CD14-positive monocyte (primary cell): ENCODE measurements around the gene AKAP14. TPM values are rescaled to one million over a fixed set of nuclear protein-coding genes. Genes with fewer than 3 reads are reported as not detected.
"Not testable (repeated sequence)": the region's sequence is repeated elsewhere in the genome, so short reads cannot be mapped to it uniquely, and the experiment has no call there.

ENCODE experiments used
- DNase-seq, 3 donors: peaks; one replicate each; pipeline ENCODE4 v3.0.0-alpha.2; 2011 to 2022
- H2AFZ ChIP-seq: 2 replicates; pipeline ENCODE4 v1.6.0; 2012; ENCODE audit warnings: mild to moderate bottlenecking, low read depth, low read length, inconsistent platforms; ENCODE audit not compliant: insufficient read depth, poor library complexity, severe bottlenecking
- H3K27ac ChIP-seq, 2 donors: 1 replicate in 1 of 2; 2 replicates in 1 of 2; pipeline ENCODE4 v1.5.1; 2012 to 2013; ENCODE audit warnings: low read length in 2 of 2, control low read depth in 1 of 2, inconsistent platforms in 1 of 2, low read depth in 1 of 2, mild to moderate bottlenecking in 1 of 2
- H3K27me3 ChIP-seq, 2 donors: one replicate each; pipeline versions ENCODE4 v1.6.0 to v1.6.1; 2011 to 2013; ENCODE audit warnings: low read length in 2 of 2; ENCODE audit not compliant: control insufficient read depth in 2 of 2, insufficient read depth in 2 of 2
- H3K36me3 ChIP-seq, 2 donors: replicated peaks in 1 of 2; 1 replicate in 1 of 2; 2 replicates in 1 of 2; pipeline versions ENCODE4 v1.5.1 to v1.6.1; 2012 to 2013; ENCODE audit warnings: low read length in 2 of 2, control low read depth in 1 of 2, inconsistent platforms in 1 of 2, mild to moderate bottlenecking in 1 of 2; ENCODE audit not compliant: insufficient read depth in 2 of 2, control insufficient read depth in 1 of 2
- H3K4me1 ChIP-seq, 2 donors: 1 replicate in 1 of 2; 2 replicates in 1 of 2; pipeline versions ENCODE4 v1.5.1 to v1.6.1; 2012 to 2013; ENCODE audit warnings: low read length in 2 of 2, control low read depth in 1 of 2, inconsistent platforms in 1 of 2, mild to moderate bottlenecking in 1 of 2, moderate library complexity in 1 of 2; ENCODE audit not compliant: insufficient read depth in 2 of 2, control insufficient read depth in 1 of 2
- H3K4me2 ChIP-seq: replicated peaks from 2 replicates; pipeline ENCODE3; 2012; ENCODE audit warnings: low read length, moderate library complexity, mild to moderate bottlenecking; ENCODE audit not compliant: poor library complexity, severe bottlenecking; ENCODE audit errors: extremely low read depth
- H3K4me3 ChIP-seq, 3 experiments: fragments of 200-600 bp in 1 of 3; sonication (generic) in 1 of 3; replicated peaks in 1 of 3; 1 replicate in 2 of 3; 2 replicates in 1 of 3; pipeline ENCODE4 v1.5.1; 2011 to 2013; ENCODE audit warnings: low read length in 3 of 3, mild to moderate bottlenecking in 3 of 3, control low read depth in 2 of 3, low read depth in 2 of 3, inconsistent platforms in 1 of 3, moderate library complexity in 1 of 3
- H3K79me2 ChIP-seq: 2 replicates; pipeline ENCODE4 v1.6.0; 2012; ENCODE audit warnings: mild to moderate bottlenecking, control low read depth, inconsistent platforms, low read length, moderate library complexity; ENCODE audit not compliant: insufficient read depth
- H3K9ac ChIP-seq: 2 replicates; pipeline ENCODE4 v1.6.0; 2017; ENCODE audit warnings: low read length, mild to moderate bottlenecking; ENCODE audit not compliant: insufficient read depth, poor library complexity, severe bottlenecking
- H3K9me3 ChIP-seq, 2 donors: replicated peaks in 1 of 2; 1 replicate in 1 of 2; 2 replicates in 1 of 2; pipeline versions ENCODE4 v1.5.1 to v1.6.1; 2012 to 2013; ENCODE audit warnings: low read length in 2 of 2, control low read depth in 1 of 2; ENCODE audit not compliant: control insufficient read depth in 1 of 2, insufficient read depth in 1 of 2
- H4K20me1 ChIP-seq: 2 replicates; pipeline ENCODE4 v1.6.0; 2012; ENCODE audit warnings: mild to moderate bottlenecking, low read length, control low read depth, moderate library complexity; ENCODE audit not compliant: insufficient read depth
- H3K27ac Mint-ChIP-seq, 7 donors: one replicate each; pipeline ENCODE4 v1.8.0; 2020; ENCODE audit warnings: mild to moderate bottlenecking in 7 of 7, mixed read lengths in 7 of 7, moderate library complexity in 6 of 7, inconsistent platforms in 2 of 7
- H3K27me3 Mint-ChIP-seq, 3 donors: one replicate each; pipeline ENCODE4 v1.8.0; 2021 to 2022; ENCODE audit warnings: low read depth in 3 of 3, mild to moderate bottlenecking in 3 of 3, mixed read lengths in 3 of 3, moderate library complexity in 3 of 3, inconsistent platforms in 1 of 3
- H3K36me3 Mint-ChIP-seq, 2 donors: one replicate each; pipeline ENCODE4 v1.8.0; 2020; ENCODE audit warnings: mixed read lengths in 2 of 2, inconsistent platforms in 1 of 2, mild to moderate bottlenecking in 1 of 2
- H3K4me1 Mint-ChIP-seq: one replicate; pipeline ENCODE4 v1.8.0; 2020; ENCODE audit warnings: mild to moderate bottlenecking, mixed read lengths
- H3K4me3 Mint-ChIP-seq, 2 donors: one replicate each; pipeline ENCODE4 v1.8.0; 2020; ENCODE audit warnings: mild to moderate bottlenecking in 2 of 2, mixed read lengths in 2 of 2, moderate library complexity in 1 of 2
- H3K9me3 Mint-ChIP-seq, 7 donors: one replicate each; pipeline ENCODE4 v1.8.0; 2020 to 2022; ENCODE audit warnings: mixed read lengths in 7 of 7, mild to moderate bottlenecking in 6 of 7, moderate library complexity in 6 of 7, inconsistent platforms in 2 of 7
- CTCF ChIP-seq: fragments of 200-600 bp; IDR thresholded peaks from one replicate; pipeline ENCODE4 v1.8.0; 2022; ENCODE audit warnings: antibody characterized with exemption, mild to moderate bottlenecking
- WGBS: methylation state at CpG from one replicate; pipeline ENCODE4 v1.1.5; 2013; ENCODE audit warnings: missing lambda C conversion rate; ENCODE audit not compliant: insufficient coverage; 5-methylcytosine and 5-hydroxymethylcytosine counted together
- intact Hi-C, 2 donors: fragments of 100-400 bp; cut with micrococcal nuclease; formaldehyde crosslinking; loops; one replicate each; pipeline versions ENCODE4 v1.15.0 to v1.15.1; 2023
- polyA plus RNA-seq, 3 donors: library from polyadenylated mRNA; depleted of rRNA in 1 of 3; unstranded in 2 of 3; stranded (reverse) in 1 of 3; fragments of 300-500 nt in 2 of 3; fragments of >200 nt in 1 of 3; fragmentation: Illumina TruSeq in 2 of 3; gene quantifications; 1 replicate in 2 of 3; 2 replicates in 1 of 3; pipeline ENCODE4 v1.2.3, GENCODE V29; 2012 to 2021

The AKAP14 gene
- polyA plus RNA-seq, 3 donors: not detected

DNA sequence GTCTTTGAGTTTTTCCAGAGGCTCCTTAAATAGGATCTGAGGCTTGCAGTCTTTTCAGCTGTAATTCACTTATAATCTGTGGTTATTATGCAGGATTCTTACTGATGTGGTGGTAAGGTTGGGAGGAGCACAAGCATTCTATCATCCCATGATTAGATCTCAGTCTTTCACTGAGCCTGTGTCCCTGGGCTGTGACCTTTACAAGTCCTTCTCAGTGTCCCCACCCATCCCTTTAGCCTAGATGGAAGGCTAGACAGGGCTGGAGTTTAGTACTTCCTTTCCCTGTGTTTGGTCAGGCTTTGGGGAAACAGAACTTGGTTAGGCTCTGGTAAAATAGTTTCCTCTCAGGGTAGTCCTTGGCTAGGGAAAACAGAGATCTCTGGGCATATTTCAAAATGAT is 64.9 kb downstream of the AKAP14 start:
- no peaks in the 10 kb centered on the region for H3K79me2 ChIP-seq
- DNase-seq: no peak
- peaks cover 0 to 5% of the 10 kb centered on the region in 2 donors for H3K9me3 ChIP-seq
- no peaks in the 10 kb centered on the region for H3K36me3 ChIP-seq
- Mint-ChIP-seq H3K36me3 (no peaks in the 10 kb centered on the region), H3K27me3 (peaks cover 15 to 27% (median 22%) of the 10 kb centered on the region in 3 donors), H3K9me3 (peaks cover 0 to 14% (median 10%) of the 10 kb centered on the region in 7 donors), H3K4me3 (no peak overlapping the region), H3K4me1 (peaks cover 5% of the 10 kb centered on the region), H3K27ac (no peak overlapping the region)
- no peak overlapping the region for H3K9ac ChIP-seq
- no peak overlapping the region for H3K4me2 ChIP-seq
- H3K27ac ChIP-seq: no peak overlapping the region
- no peaks in the 10 kb centered on the region for H4K20me1 ChIP-seq
- H2AFZ ChIP-seq: no peak overlapping the region
- no peak for TF ChIP-seq CTCF
- peaks cover 0 to 5% of the 10 kb centered on the region in 2 donors for H3K27me3 ChIP-seq
- H3K4me1 ChIP-seq: no peaks in the 10 kb centered on the region
- H3K4me3 ChIP-seq: no peak overlapping the region
- intact Hi-C loops: no loop called here

- not testable (repeated sequence) for H3K9me3 ChIP-seq
Observed at GRCh38 chrX:119966837-119967236, 71.1 kb downstream of the AKAP14 start.

More at GRCh38 chrX:119966837-119967236, 71.1 kb downstream of the AKAP14 start:
- H3K9me3 Mint-ChIP-seq, H3K27me3 Mint-ChIP-seq, H3K27ac Mint-ChIP-seq, H3K27me3 ChIP-seq, H3K9ac ChIP-seq, H3K36me3 ChIP-seq, H3K4me1 Mint-ChIP-seq, DNase-seq, H3K79me2 ChIP-seq, H3K4me1 ChIP-seq, H4K20me1 ChIP-seq, H3K4me3 ChIP-seq, H3K27ac ChIP-seq, H3K36me3 Mint-ChIP-seq, H3K4me2 ChIP-seq, H2AFZ ChIP-seq, intact Hi-C loops, H3K4me3 Mint-ChIP-seq: not testable (repeated sequence)
- WGBS: no CpG with 5 or more reads among the region's 1 CpG

Other genes with a start within 250 kb of the AKAP14 start
- 10 to 100 TPM; 21.8 to 52.7 (median 31.1) TPM for gene SEPTIN6, start 202.7 kb upstream of the AKAP14 start, polyA plus RNA-seq
- gene SOWAHD, start 137.3 kb upstream of the AKAP14 start, polyA plus RNA-seq: 1 to 10 TPM; 3.8 to 7.4 (median 4.0) TPM
- 1,000 to 10,000 TPM; 1,908 to 2,198 (median 1,931) TPM for gene RPL39, start 104.3 kb upstream of the AKAP14 start, polyA plus RNA-seq
- gene UPF3B, start 42.9 kb upstream of the AKAP14 start, polyA plus RNA-seq: 1 to 10 TPM; 2.1 to 4.2 (median 2.5) TPM
- gene RNF113A, start 24.2 kb upstream of the AKAP14 start, polyA plus RNA-seq: 10 to 100 TPM; 20.4 to 21.6 (median 21.5) TPM
- 100 to 1,000 TPM in 2 of 3 donors, 10 to 100 TPM in 1; 55.6 to 353 (median 321) TPM for gene NDUFA1, start 24.1 kb upstream of the AKAP14 start, polyA plus RNA-seq
- 1 to 10 TPM; 2.0 to 2.9 (median 2.1) TPM for gene NKAP, start 47.9 kb downstream of the AKAP14 start, polyA plus RNA-seq
- under 1 TPM in 1 of 3 donors, not detected in 2; 0.05 TPM for gene RHOXF2B, start 181.8 kb downstream of the AKAP14 start, polyA plus RNA-seq
- gene RHOXF1, start 220.0 kb downstream of the AKAP14 start, polyA plus RNA-seq: under 1 TPM in 1 of 3 donors, not detected in 2; 0.28 TPM